ENCODE measurements around the gene FCMR.

GRCh38 chr1:206909161-206909882, 12.4 kb downstream of the FCMR start:
- TF ChIP-seq POLR2AphosphoS5 (IDR thresholded peaks at IDR 0.05; ENCODE audit: control insufficient read depth, insufficient read depth, low read depth, low read length) (no peak), NKRF (IDR thresholded peaks at IDR 0.05; ENCODE audit: borderline replicate concordance) (no peak), CBFB (CRISPR knock-in tag; IDR thresholded peaks at IDR 0.05) (no peak), EZH2 (IDR thresholded peaks at IDR 0.05; ENCODE audit: borderline replicate concordance, low read depth, low read length) (no peak; the same call in 1 of the 2 replicates), TSHZ1 (CRISPR knock-in tag; IDR thresholded peaks at IDR 0.05) (no peak), CTCF (IDR thresholded peaks at IDR 0.05 in 2 of 3, conservative IDR thresholded peaks at IDR 0.05 in 1 of 3; ENCODE audit: insufficient read depth in 2 of 3, low read depth in 1 of 3, low read length in 3 of 3) (0 out of 6 replicates have a peak, but pooled peaks of 1 of the 3 experiments have one; percentile 10), JUNB (CRISPR knock-in tag; conservative IDR thresholded peaks at IDR 0.05) (no peak), LARP7 (IDR thresholded peaks at IDR 0.05) (no peak), ZNF184 (CRISPR knock-in tag; IDR thresholded peaks at IDR 0.05) (no peak)

Data from K562 (cell line).